ENCODE data around the gene OR2T3.
A peak's percentile ranks its signal among the peaks of the same experiment; 100 is the strongest.
"Not testable (repeated sequence)": the region's sequence is repeated elsewhere in the genome, so short reads cannot be mapped to it uniquely, and the experiment has no call there.

The OR2T3 gene

DNA sequence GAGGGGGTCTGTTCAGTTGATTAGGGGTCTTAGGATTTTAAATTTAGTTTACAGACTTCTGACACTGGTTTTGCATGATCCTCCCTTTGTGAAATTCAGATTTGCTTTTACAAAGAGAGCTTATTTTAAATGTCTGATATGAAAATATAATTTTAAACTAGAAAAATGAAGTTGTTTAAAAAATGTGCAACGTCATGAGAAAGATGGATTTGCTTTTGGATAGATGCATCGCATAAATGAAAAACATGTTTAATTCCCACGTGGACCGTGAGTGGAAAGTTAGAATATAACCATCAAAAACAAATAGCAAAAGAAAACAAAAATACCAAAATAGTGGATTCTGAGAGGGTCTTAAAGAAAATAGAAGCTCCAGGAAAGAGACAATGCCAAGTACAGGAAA, 2.0 kb upstream of the OR2T3 start:
- Histone ChIP-seq H3K36me3 (ENCODE audit: low read depth) (no peaks in the 10 kb centered on the region), H3K4me3 (ENCODE audit: severe bottlenecking) (no peak overlapping the region), H3K9me3 (ENCODE audit: severe bottlenecking) (no peaks in the 10 kb centered on the region), H3K27me3 (ENCODE audit: insufficient read depth, poor library complexity, severe bottlenecking) (no peaks in the 10 kb centered on the region), H3K27ac (ENCODE audit: poor library complexity, severe bottlenecking) (no peak overlapping the region), H3K4me1 (ENCODE audit: insufficient read depth, poor library complexity, severe bottlenecking) (no peaks in the 10 kb centered on the region)
- ATAC-seq (ENCODE audit: low read depth), result no peak
- no peak for DNase-seq (ENCODE audit: low spot score)
- no peak for TF ChIP-seq CTCF (IDR thresholded peaks at IDR 0.05; ENCODE audit: poor library complexity, severe bottlenecking)

GRCh38 chr1:248472111-248472510, 1.0 kb upstream of the OR2T3 start:
- not testable (repeated sequence) for DNase-seq (ENCODE audit: low spot score); H3K36me3 ChIP-seq (ENCODE audit: low read depth); H3K4me1 ChIP-seq (ENCODE audit: insufficient read depth, poor library complexity, severe bottlenecking); H3K4me3 ChIP-seq (ENCODE audit: severe bottlenecking); H3K27me3 ChIP-seq (ENCODE audit: insufficient read depth, poor library complexity, severe bottlenecking); H3K27ac ChIP-seq (ENCODE audit: poor library complexity, severe bottlenecking); H3K9me3 ChIP-seq (ENCODE audit: severe bottlenecking); ATAC-seq (ENCODE audit: low read depth)

DNA sequence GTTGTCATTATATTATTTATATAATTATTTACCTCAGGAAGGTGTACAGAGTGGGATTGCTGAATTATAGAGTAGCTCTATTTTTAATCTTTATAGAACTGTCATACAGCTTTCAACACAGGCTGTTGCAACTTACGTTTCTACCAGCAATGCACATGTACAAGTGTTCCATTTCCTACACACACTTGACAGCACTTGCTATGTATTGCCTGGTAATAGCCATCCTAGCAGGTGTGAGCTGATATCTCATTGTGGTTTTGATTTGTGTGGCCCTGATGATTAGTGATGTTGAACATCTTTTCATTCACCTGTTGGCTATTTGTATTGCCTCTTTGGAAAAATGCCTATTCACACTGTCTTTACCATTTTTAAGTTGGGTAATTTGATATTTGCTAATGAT, 2.5 kb downstream of the OR2T3 start:
- not testable (repeated sequence) for H3K27ac ChIP-seq (ENCODE audit: poor library complexity, severe bottlenecking); DNase-seq (ENCODE audit: low spot score); H3K4me3 ChIP-seq (ENCODE audit: severe bottlenecking); ATAC-seq (ENCODE audit: low read depth); H3K27me3 ChIP-seq (ENCODE audit: insufficient read depth, poor library complexity, severe bottlenecking); H3K4me1 ChIP-seq (ENCODE audit: insufficient read depth, poor library complexity, severe bottlenecking); H3K9me3 ChIP-seq (ENCODE audit: severe bottlenecking); H3K36me3 ChIP-seq (ENCODE audit: low read depth)

- H3K27me3 ChIP-seq (ENCODE audit: insufficient read depth, poor library complexity, severe bottlenecking); H3K27ac ChIP-seq (ENCODE audit: poor library complexity, severe bottlenecking); H3K9me3 ChIP-seq (ENCODE audit: severe bottlenecking); H3K4me3 ChIP-seq (ENCODE audit: severe bottlenecking); H3K4me1 ChIP-seq (ENCODE audit: insufficient read depth, poor library complexity, severe bottlenecking); H3K36me3 ChIP-seq (ENCODE audit: low read depth); DNase-seq (ENCODE audit: low spot score): not testable (repeated sequence)
- 0 out of 3 replicates have a peak, but pooled peaks have one; percentile 10 for ATAC-seq (ENCODE audit: low read depth)
These were observed 8.8 kb downstream of the OR2T3 start for GRCh38 chr1:248481686-248482579.

GRCh38 chr1:248488289-248488688, 15.1 kb downstream of the OR2T3 start, which contains the start of gene OR2T5:
Gene OR2T5, plus strand, starts transcription at chr1:248488589. Its CDS starts 0 bp downstream, at chr1:248488589.
- not testable (repeated sequence) for H3K4me1 ChIP-seq (ENCODE audit: insufficient read depth, poor library complexity, severe bottlenecking); H3K27ac ChIP-seq (ENCODE audit: poor library complexity, severe bottlenecking); H3K4me3 ChIP-seq (ENCODE audit: severe bottlenecking); DNase-seq (ENCODE audit: low spot score); H3K27me3 ChIP-seq (ENCODE audit: insufficient read depth, poor library complexity, severe bottlenecking); H3K36me3 ChIP-seq (ENCODE audit: low read depth); ATAC-seq (ENCODE audit: low read depth); H3K9me3 ChIP-seq (ENCODE audit: severe bottlenecking)

DNA sequence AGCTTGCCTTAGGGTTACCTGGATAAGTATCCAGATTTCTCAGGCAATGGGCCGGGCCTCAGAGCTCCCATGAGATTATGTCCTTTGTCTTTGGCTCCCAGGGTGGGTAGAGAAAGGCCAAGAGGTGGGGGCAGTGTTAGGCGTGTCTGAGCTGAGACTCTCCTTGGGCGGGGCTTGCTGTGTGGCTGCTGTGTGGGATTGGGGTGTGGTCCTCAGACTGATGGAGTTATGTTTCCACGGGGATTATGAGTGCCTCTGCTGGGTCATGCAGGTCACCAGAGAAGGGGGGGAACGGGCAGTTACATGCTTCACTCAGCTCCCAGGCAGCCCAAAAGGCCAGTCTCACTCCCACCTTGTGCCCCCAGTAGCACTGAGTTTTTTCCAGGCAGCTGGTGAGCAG, 23.5 kb downstream of the OR2T3 start:
- H3K36me3 ChIP-seq (ENCODE audit: low read depth); H3K4me1 ChIP-seq (ENCODE audit: insufficient read depth, poor library complexity, severe bottlenecking); ATAC-seq (ENCODE audit: low read depth); DNase-seq (ENCODE audit: low spot score); H3K27ac ChIP-seq (ENCODE audit: poor library complexity, severe bottlenecking); H3K27me3 ChIP-seq (ENCODE audit: insufficient read depth, poor library complexity, severe bottlenecking); H3K4me3 ChIP-seq (ENCODE audit: severe bottlenecking); H3K9me3 ChIP-seq (ENCODE audit: severe bottlenecking): not testable (repeated sequence)

DNA sequence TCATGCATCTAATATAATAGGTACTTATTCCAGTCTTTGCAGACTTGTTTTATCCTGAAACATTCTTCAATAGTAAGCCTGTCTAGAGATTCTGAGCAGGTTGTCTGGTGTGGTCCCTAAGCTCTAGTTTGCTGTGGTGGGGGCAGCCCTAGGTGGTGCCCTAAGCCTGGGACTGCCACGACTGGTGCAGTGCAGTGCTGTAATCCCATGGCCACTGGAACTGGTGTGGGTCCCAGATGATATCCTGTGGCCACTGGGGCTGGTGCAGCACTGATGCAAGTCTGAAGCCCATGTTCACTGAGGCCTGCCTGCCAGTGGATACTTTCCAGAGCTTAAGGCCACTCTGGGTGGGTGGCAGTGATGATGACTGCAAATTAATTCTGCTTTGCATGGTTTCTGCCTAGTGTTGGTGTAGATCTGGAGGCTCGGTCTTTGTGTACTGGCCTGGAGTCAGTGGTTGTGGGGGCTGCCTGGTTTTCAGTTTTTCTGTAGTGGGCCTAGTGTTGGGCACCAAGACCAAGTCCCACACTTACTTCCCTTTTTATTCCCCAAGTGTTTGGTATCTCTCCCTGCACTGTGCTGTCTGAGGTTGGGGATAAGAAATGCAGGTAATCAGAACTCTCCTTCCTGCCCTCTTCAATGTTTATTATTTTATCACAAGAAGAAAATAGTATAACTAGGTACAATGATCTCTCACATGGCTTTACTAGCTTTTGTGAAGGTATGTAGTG, 27.3 kb downstream of the OR2T3 start:
- not testable (repeated sequence) for ATAC-seq (ENCODE audit: low read depth); H3K36me3 ChIP-seq (ENCODE audit: low read depth); H3K4me3 ChIP-seq (ENCODE audit: severe bottlenecking); H3K9me3 ChIP-seq (ENCODE audit: severe bottlenecking); H3K27me3 ChIP-seq (ENCODE audit: insufficient read depth, poor library complexity, severe bottlenecking); DNase-seq (ENCODE audit: low spot score); H3K4me1 ChIP-seq (ENCODE audit: insufficient read depth, poor library complexity, severe bottlenecking); H3K27ac ChIP-seq (ENCODE audit: poor library complexity, severe bottlenecking)

GRCh38 chr1:248507773-248508172, 34.6 kb downstream of the OR2T3 start, which contains the start of gene OR2G6:
Gene OR2G6, plus strand, starts transcription at chr1:248508073. Its CDS starts 13,574 bp downstream, at chr1:248521647.
- not testable (repeated sequence) for ATAC-seq (ENCODE audit: low read depth); DNase-seq (ENCODE audit: low spot score); H3K27me3 ChIP-seq (ENCODE audit: insufficient read depth, poor library complexity, severe bottlenecking)

GRCh38 chr1:248510217-248510616, 37.1 kb downstream of the OR2T3 start:
- not testable (repeated sequence) for H3K9me3 ChIP-seq (ENCODE audit: severe bottlenecking); H3K27ac ChIP-seq (ENCODE audit: poor library complexity, severe bottlenecking); ATAC-seq (ENCODE audit: low read depth)

More at GRCh38 chr1:248507773-248508172, 34.6 kb downstream of the OR2T3 start, which contains the start of gene OR2G6:
- not testable (repeated sequence) for H3K36me3 ChIP-seq (ENCODE audit: low read depth); H3K4me1 ChIP-seq (ENCODE audit: insufficient read depth, poor library complexity, severe bottlenecking); H3K4me3 ChIP-seq (ENCODE audit: severe bottlenecking); H3K9me3 ChIP-seq (ENCODE audit: severe bottlenecking); H3K27ac ChIP-seq (ENCODE audit: poor library complexity, severe bottlenecking)

More at GRCh38 chr1:248510217-248510616, 37.1 kb downstream of the OR2T3 start:
- not testable (repeated sequence) for H3K4me1 ChIP-seq (ENCODE audit: insufficient read depth, poor library complexity, severe bottlenecking); H3K36me3 ChIP-seq (ENCODE audit: low read depth); DNase-seq (ENCODE audit: low spot score); H3K27me3 ChIP-seq (ENCODE audit: insufficient read depth, poor library complexity, severe bottlenecking); H3K4me3 ChIP-seq (ENCODE audit: severe bottlenecking)

All from RWPE2 (cell line).